Hepatocyte (in vitro differentiated cells): ENCODE results near the gene LDB1. TPM values are rescaled to one million over a fixed set of nuclear protein-coding genes. Genes with fewer than 3 reads are reported as not detected.

Source experiments
- DNase-seq: peaks from one replicate; pipeline ENCODE4 v3.0.0-alpha.2; 2016; ENCODE audit warnings: low spot score
- H2AFZ ChIP-seq: fragments of 200-600 bp; sonication (generic); 2 replicates; pipeline ENCODE4 v1.6.0; 2016; ENCODE audit warnings: antibody characterized with exemption, mild to moderate bottlenecking
- H3K27ac ChIP-seq: fragments of 200-600 bp; sonication (generic); 2 replicates; pipeline ENCODE4 v1.5.1; 2016; ENCODE audit warnings: mild to moderate bottlenecking
- H3K27me3 ChIP-seq: fragments of 200-600 bp; sonication (generic); 2 replicates; pipeline ENCODE4 v1.6.1; 2016
- H3K36me3 ChIP-seq: fragments of 200-600 bp; sonication (generic); replicated peaks from 2 replicates; pipeline ENCODE4 v1.5.1; 2016; ENCODE audit warnings: low read depth; ENCODE audit not compliant: insufficient read depth
- H3K4me1 ChIP-seq: fragments of 200-600 bp; sonication (generic); 2 replicates; pipeline ENCODE4 v1.5.1; 2016; ENCODE audit warnings: mild to moderate bottlenecking, moderate library complexity; ENCODE audit not compliant: insufficient read depth
- H3K4me2 ChIP-seq: fragments of 200-600 bp; sonication (generic); 2 replicates; pipeline ENCODE4 v1.6.0; 2016
- H3K4me3 ChIP-seq: fragments of 200-600 bp; sonication (generic); 2 replicates; pipeline ENCODE4 v1.5.1; 2016; ENCODE audit warnings: mild to moderate bottlenecking
- H3K79me2 ChIP-seq: fragments of 200-600 bp; sonication (generic); 2 replicates; pipeline ENCODE4 v1.6.0; 2017; ENCODE audit warnings: mild to moderate bottlenecking
- H3K9me2 ChIP-seq: fragments of 200-600 bp; sonication (generic); replicated peaks from 2 replicates; pipeline ENCODE4 v1.6.0; 2017; ENCODE audit warnings: mild to moderate bottlenecking; ENCODE audit not compliant: insufficient read depth
- H3K9me3 ChIP-seq: fragments of 200-600 bp; sonication (generic); 2 replicates; pipeline ENCODE4 v1.5.1; 2016; ENCODE audit warnings: low read depth, mild to moderate bottlenecking
- H4K20me1 ChIP-seq: fragments of 200-600 bp; sonication (generic); 2 replicates; pipeline ENCODE4 v1.6.0; 2016; ENCODE audit warnings: mild to moderate bottlenecking; ENCODE audit not compliant: insufficient read depth, poor library complexity, severe bottlenecking
- CTCF ChIP-seq: fragments of 200-600 bp; sonication (generic); IDR thresholded peaks from 2 replicates; pipeline ENCODE4 v1.5.1; 2016; ENCODE audit warnings: antibody characterized with exemption, mild to moderate bottlenecking; ENCODE audit not compliant: poor library complexity
- EZH2 ChIP-seq: fragments of 200-600 bp; sonication (generic); IDR thresholded peaks from 2 replicates; pipeline ENCODE4 v1.6.1; 2016; ENCODE audit warnings: antibody characterized with exemption, mild to moderate bottlenecking, borderline replicate concordance
- EZH2phosphoT487 ChIP-seq: fragments of 200-600 bp; sonication (generic); IDR thresholded peaks from one replicate; pipeline ENCODE4 v1.6.1; 2018; ENCODE audit warnings: antibody characterized with exemption, mild to moderate bottlenecking, low read depth, moderate library complexity; ENCODE audit not compliant: unreplicated experiment, severe bottlenecking
- WGBS: methylation state at CpG from one replicate; pipeline ENCODE4 v1.1.6; 2016; ENCODE audit warnings: low lambda C conversion rate; ENCODE audit errors: missing lambda C conversion rate; 5-methylcytosine and 5-hydroxymethylcytosine counted together
- polyA plus RNA-seq: library from polyadenylated mRNA; unstranded; fragments of >200 nt; fragmentation: Nextera tagmentation; extraction: Ambion mirVana; gene quantifications from 2 replicates; pipeline ENCODE4 v1.2.1, GENCODE V29; 2016
- total RNA-seq: library from RNA; depleted of rRNA; stranded (reverse); fragments of >200 nt; gene quantifications from 2 replicates; pipeline ENCODE4 v1.2.3, GENCODE V29; 2014

Gene LDB1
- total and polyA plus RNA-seq, 2 experiments from 2014 or later: 28.2 to 46.3 TPM

GRCh38 chr10:102114861-102115618 lies 5.1 kb downstream of the LDB1 start:
- H3K4me3 ChIP-seq: peak overlapping the region; percentile 79
- peak overlapping the region; percentile 32 for H2AFZ ChIP-seq
- peaks cover 51% of the 10 kb centered on the region for H3K4me1 ChIP-seq
- TF ChIP-seq EZH2 (no peak), EZH2phosphoT487 (no peak), CTCF (no peak)
- H3K36me3 ChIP-seq: no peaks in the 10 kb centered on the region
- peak overlapping the region; percentile 78 for H3K4me2 ChIP-seq
- peak; percentile 95 for DNase-seq
- peak overlapping the region; percentile 95 for H3K27ac ChIP-seq
- no peaks in the 10 kb centered on the region for H3K9me3 ChIP-seq
- peaks cover 93% of the 10 kb centered on the region for H3K79me2 ChIP-seq
- H3K9me2 ChIP-seq: no peaks in the 10 kb centered on the region
- peaks cover 43% of the 10 kb centered on the region for H4K20me1 ChIP-seq
- WGBS: 6% methylated on average over 8 of the region's 23 CpGs
- H3K27me3 ChIP-seq: no peaks in the 10 kb centered on the region

DNA sequence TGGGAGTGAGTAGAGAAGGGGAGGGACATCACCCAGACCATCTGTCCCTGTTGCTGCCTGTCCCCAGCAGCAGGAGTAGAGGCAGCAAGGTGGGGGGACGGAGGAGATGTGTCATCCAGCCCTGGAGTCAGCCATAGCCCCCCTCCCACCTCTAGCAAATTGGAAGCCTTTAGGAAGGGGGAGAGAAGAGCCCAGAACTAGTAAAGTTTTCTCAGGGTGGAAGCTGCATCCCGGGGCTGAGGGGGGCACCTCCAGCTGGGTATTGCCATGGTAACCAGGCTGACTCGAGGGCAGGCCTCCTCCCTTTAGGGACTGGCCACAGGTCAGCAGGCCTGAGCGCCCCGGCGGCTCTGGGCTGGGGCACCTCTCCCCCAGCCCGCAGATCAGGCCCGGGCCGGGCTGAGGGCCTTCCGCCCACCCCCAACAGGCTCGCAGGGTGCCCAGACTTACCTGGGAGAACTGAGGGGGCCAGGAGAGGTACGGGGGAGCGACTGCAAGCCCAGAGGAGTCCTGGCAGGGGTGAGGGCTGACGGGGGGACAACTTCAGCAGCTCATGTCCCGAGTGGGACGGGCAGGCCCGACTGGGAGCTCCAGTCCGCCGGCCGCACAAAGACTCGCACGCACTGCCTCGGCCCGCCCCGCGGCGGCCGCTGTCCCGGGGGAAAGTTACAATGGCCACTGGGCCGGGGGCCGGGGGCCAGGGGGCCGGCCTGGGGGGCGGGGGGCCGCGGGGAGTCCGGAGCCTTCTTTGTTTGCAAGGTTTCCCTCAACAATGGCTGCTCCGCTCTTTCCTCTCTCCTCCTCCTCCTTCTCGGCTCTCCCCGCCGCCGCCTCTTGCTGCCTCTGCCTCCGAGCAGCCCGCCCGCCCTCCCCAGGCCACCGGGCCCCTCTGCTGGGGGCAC lies 6.0 kb downstream of the LDB1 start:
- WGBS: 1% methylated on average over 26 of the region's 45 CpGs

GRCh38 chr10:102113261-102113955 lies 6.8 kb downstream of the LDB1 start:
- no peak overlapping the region for H2AFZ ChIP-seq
- H3K79me2 ChIP-seq: peaks cover 78% of the 10 kb centered on the region
- peaks cover 46% of the 10 kb centered on the region for H4K20me1 ChIP-seq
- H3K9me3 ChIP-seq: no peaks in the 10 kb centered on the region
- no peaks in the 10 kb centered on the region for H3K36me3 ChIP-seq
- TF ChIP-seq CTCF (no peak), EZH2phosphoT487 (no peak), EZH2 (no peak)
- H3K27me3 ChIP-seq: no peaks in the 10 kb centered on the region
- H3K4me3 ChIP-seq: peak overlapping the region; percentile 79
- peaks cover 47% of the 10 kb centered on the region for H3K4me1 ChIP-seq
- H3K4me2 ChIP-seq: peak overlapping the region; percentile 78
- no peaks in the 10 kb centered on the region for H3K9me2 ChIP-seq
- no peak for DNase-seq
- peak overlapping the region; percentile 95 for H3K27ac ChIP-seq
- 40% methylated on average over 7 of the region's 7 CpGs for WGBS

More for the DNA sequence above, 6.0 kb downstream of the LDB1 start:
- Histone ChIP-seq H3K27ac (peak overlapping the region; percentile 95), H4K20me1 (peaks cover 46% of the 10 kb centered on the region), H3K4me3 (peak overlapping the region; percentile 79), H3K79me2 (peaks cover 86% of the 10 kb centered on the region), H3K9me3 (no peaks in the 10 kb centered on the region), H3K9me2 (no peaks in the 10 kb centered on the region), H2AFZ (peak overlapping the region; percentile 32), H3K4me2 (peak overlapping the region; percentile 78), H3K4me1 (peaks cover 51% of the 10 kb centered on the region), H3K36me3 (no peaks in the 10 kb centered on the region), H3K27me3 (no peaks in the 10 kb centered on the region)
- TF ChIP-seq EZH2phosphoT487: no peak
- TF ChIP-seq CTCF: no peak
- no peak for TF ChIP-seq EZH2
- peak; percentile 64 for DNase-seq
